Mesothelial cell of epicardium (in vitro differentiated cells): ENCODE results near the gene TEX19. TPM values are rescaled to one million over a fixed set of nuclear protein-coding genes. Genes with fewer than 3 reads are reported as not detected.
"Not testable (repeated sequence)": the region's sequence is repeated elsewhere in the genome, so short reads cannot be mapped to it uniquely, and the experiment has no call there.

Source experiments
- DNase-seq, 2 experiments: peaks; one replicate each; pipeline ENCODE4 v3.0.0; 2021; ENCODE audit warnings: low spot score in 2 of 2; ENCODE audit not compliant: unreplicated experiment in 2 of 2
- H3K27ac Mint-ChIP-seq: 2 replicates; pipeline ENCODE4 v1.8.0; 2021; ENCODE audit warnings: mixed read lengths
- H3K27me3 Mint-ChIP-seq: 2 replicates; pipeline ENCODE4 v1.8.0; 2021; ENCODE audit warnings: low read depth, mixed read lengths
- H3K36me3 Mint-ChIP-seq: 2 replicates; pipeline ENCODE4 v1.8.0; 2021; ENCODE audit warnings: mixed read lengths
- H3K4me1 Mint-ChIP-seq: 2 replicates; pipeline ENCODE4 v1.8.0; 2021; ENCODE audit warnings: mixed read lengths
- H3K4me3 Mint-ChIP-seq: 2 replicates; pipeline ENCODE4 v1.8.0; 2021; ENCODE audit warnings: mild to moderate bottlenecking, moderate library complexity, mixed read lengths
- H3K9me3 Mint-ChIP-seq: 2 replicates; pipeline ENCODE4 v1.8.0; 2021; ENCODE audit warnings: mixed read lengths
- total RNA-seq: library from RNA; stranded (reverse); gene quantifications from 3 replicates; pipeline ENCODE4 v1.2.1, GENCODE V29; 2021
- TF ChIP-seq, protein P1 (sequence below): fragments of 200-600 bp; sonication (generic); IDR thresholded peaks from one replicate; pipeline ENCODE4 v1.5.0; 2021; ENCODE audit warnings: antibody characterized with exemption; ENCODE audit not compliant: unreplicated experiment

TEX19 gene
- total RNA-seq, 1 donor from 2014 or later: 0.16 TPM

DNA sequence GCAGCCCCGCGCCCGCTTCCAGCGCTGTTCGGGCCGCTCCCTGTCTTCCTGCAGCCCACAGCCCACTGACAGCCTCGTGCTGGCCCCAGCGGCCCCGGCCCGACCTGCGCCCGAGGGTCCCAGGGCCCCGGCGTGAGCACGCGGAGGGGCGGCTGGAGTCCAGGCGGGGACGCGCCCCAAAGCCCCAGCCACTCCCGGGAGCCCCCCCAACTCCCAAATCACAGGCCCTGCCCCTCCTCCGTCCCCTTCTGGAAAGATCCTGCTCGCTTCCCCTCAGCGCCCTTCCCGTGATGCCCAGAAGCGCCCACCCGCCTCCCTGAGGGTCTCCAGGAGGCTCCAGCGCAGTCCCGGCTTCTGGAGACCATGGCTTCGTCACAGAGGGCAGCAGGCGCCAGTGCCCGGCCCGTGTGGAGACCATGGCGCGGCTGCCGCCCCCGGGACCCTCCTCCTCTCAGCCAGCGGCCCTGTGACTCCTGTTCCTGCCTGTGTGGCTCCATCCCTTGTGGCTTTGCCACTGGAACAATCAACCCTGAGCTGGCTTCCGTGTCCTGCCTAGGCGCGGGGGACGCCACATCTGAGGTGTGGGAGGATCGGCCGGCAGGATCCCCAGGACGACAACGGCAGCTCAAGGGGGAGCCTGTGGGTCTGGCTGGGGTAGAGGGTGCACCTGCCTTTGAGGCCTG, 16.5 kb downstream of the TEX19 start:
- H3K27me3 Mint-ChIP-seq: peaks cover 21% of the 10 kb centered on the region
- TF ChIP-seq, protein P1, sequence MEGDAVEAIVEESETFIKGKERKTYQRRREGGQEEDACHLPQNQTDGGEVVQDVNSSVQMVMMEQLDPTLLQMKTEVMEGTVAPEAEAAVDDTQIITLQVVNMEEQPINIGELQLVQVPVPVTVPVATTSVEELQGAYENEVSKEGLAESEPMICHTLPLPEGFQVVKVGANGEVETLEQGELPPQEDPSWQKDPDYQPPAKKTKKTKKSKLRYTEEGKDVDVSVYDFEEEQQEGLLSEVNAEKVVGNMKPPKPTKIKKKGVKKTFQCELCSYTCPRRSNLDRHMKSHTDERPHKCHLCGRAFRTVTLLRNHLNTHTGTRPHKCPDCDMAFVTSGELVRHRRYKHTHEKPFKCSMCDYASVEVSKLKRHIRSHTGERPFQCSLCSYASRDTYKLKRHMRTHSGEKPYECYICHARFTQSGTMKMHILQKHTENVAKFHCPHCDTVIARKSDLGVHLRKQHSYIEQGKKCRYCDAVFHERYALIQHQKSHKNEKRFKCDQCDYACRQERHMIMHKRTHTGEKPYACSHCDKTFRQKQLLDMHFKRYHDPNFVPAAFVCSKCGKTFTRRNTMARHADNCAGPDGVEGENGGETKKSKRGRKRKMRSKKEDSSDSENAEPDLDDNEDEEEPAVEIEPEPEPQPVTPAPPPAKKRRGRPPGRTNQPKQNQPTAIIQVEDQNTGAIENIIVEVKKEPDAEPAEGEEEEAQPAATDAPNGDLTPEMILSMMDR: no peak
- no peak for DNase-seq
- peaks cover 20% of the 10 kb centered on the region for H3K4me1 Mint-ChIP-seq
- no peak overlapping the region for H3K4me3 Mint-ChIP-seq
- H3K9me3 Mint-ChIP-seq: no peaks in the 10 kb centered on the region
- H3K27ac Mint-ChIP-seq: no peak overlapping the region
- no peaks in the 10 kb centered on the region for H3K36me3 Mint-ChIP-seq

DNA sequence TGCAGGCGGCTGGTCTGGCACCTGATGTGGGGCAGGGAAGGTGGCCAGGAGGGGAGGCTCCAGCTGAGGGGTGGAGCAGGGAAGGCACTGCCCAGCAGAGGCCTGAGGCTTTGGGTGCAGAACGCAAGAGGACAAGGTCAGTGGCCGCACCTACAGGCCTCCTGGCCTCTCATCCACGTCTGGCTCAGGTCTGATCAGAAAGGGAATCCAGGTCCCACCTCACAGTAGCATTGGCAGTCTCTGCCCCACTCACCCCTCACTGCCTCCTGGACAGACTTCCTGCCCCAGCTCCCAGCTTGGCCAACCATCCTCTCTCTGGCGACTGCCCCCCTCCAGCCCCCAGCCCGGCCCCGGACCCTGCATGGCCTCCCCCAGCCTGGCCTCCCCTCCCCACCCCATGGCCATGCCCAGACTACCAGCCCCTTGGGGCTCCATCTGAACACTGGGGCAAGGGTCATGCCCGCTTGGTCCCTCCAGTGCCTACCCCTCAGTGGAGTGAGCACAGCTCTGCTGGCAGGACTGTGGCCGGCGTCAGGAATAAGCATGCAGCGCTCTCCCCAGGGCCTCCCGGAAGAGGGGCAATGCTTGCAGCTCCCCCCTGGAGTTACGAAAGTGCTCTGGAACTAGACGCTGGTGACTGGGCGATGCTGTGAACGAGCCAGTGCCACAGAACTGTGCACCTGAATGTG, 17.1 kb downstream of the TEX19 start:
- Mint-ChIP-seq H3K36me3 (no peaks in the 10 kb centered on the region), H3K27ac (no peak overlapping the region), H3K4me1 (peaks cover 14% of the 10 kb centered on the region), H3K27me3 (peaks cover 25% of the 10 kb centered on the region), H3K9me3 (no peaks in the 10 kb centered on the region), H3K4me3 (no peak overlapping the region)
- TF ChIP-seq, protein P1: no peak
- DNase-seq: no peak

DNA sequence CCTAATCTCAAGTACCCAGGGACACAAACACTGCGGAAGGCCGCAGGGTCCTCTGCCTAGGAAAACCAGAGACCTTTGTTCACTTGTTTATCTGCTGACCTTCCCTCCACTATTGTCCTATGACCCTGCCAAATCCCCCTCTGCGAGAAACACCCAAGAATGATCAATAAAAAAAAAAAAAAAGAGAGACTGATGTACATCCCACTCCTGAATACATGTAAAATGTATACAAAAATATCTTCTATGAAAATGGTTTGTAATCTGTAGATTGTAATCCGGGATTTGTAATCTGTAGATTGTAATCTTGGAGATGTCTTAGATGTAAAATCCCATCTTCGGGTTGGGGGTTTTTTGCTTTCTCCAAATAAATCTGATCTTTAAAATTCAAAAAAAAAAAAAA, 18.2 kb downstream of the TEX19 start:
- not testable (repeated sequence) for H3K9me3 Mint-ChIP-seq, H3K4me3 Mint-ChIP-seq, H3K36me3 Mint-ChIP-seq, DNase-seq, H3K27ac Mint-ChIP-seq
- Mint-ChIP-seq H3K27me3 (peaks cover 27% of the 10 kb centered on the region), H3K4me1 (peaks cover 13% of the 10 kb centered on the region)

DNA sequence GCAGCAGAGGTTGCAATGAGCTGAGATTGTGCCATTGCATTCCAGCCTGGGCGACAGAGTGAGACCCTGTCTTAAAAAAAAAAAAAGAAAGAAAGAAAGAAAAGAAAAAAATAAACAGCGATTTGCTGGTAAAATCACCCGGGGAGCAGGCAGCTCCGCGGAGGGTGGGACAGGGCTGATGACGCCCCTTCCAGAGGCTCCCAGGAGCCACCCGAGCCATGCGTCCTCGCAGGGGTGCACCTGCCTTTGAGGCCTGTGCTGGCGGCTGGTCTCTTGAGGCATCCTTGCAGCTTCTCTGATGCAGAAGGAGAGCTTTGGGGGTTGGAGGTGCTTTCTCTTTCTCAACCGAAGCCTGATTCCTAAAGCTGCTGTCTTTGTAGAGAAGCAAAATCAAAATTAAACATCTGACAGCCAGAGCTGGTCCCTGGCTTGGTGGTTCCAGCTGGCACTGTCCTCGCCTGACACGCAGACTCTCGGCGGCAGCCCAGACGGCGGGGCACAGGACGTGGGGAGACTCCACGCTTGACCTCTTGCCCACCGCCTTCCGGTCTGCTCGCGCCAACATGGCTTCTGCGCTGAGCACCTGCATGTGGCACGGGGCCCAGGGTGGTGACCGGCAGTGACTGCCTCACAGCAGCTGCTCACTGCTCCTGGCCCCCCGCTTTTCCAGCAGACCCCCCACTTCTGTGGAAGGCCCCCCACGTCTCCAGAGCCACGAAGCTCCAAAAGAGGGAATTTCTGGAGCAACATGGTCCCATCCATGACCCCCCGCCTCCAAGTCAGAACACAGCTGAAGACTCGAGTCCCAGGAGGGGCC, 19.1 kb downstream of the TEX19 start:
- no peak for DNase-seq
- Mint-ChIP-seq H3K4me3 (no peak overlapping the region), H3K27me3 (peaks cover 20% of the 10 kb centered on the region), H3K9me3 (no peaks in the 10 kb centered on the region), H3K4me1 (peaks cover 5% of the 10 kb centered on the region), H3K27ac (no peak overlapping the region), H3K36me3 (no peaks in the 10 kb centered on the region)
- TF ChIP-seq, protein P1: no peak

DNA sequence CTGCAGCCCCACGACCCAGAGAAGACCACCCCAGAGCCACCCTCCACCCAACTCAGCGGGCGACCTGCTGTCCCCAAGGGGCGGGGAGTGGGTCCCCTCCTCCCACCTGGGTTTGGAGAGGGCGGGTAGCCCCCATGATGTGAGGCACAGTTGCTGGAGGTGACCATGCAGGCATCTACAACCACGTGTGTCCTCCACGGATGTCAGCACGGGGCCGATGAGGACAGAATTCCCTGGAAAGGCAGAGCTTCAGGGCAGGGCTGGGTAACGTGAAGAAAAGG, 19.6 kb downstream of the TEX19 start:
- no peak for DNase-seq
- TF ChIP-seq, protein P1: no peak
- Mint-ChIP-seq H3K9me3 (no peaks in the 10 kb centered on the region), H3K4me3 (no peak overlapping the region), H3K27me3 (peaks cover 20% of the 10 kb centered on the region), H3K4me1 (peaks cover 3% of the 10 kb centered on the region), H3K36me3 (no peaks in the 10 kb centered on the region), H3K27ac (no peak overlapping the region)
